Measurements from ENCODE around the gene ZBTB46.

The ZBTB46 gene

DNA sequence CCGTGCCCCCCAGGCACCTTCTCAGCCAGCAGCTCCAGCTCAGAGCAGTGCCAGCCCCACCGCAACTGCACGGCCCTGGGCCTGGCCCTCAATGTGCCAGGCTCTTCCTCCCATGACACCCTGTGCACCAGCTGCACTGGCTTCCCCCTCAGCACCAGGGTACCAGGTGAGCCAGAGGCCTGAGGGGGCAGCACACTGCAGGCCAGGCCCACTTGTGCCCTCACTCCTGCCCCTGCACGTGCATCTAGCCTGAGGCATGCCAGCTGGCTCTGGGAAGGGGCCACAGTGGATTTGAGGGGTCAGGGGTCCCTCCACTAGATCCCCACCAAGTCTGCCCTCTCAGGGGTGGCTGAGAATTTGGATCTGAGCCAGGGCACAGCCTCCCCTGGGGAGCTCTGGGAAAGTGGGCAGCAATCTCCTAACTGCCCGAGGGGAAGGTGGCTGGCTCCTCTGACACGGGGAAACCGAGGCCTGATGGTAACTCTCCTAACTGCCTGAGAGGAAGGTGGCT is 133.7 kb downstream of the ZBTB46 start:
- in situ Hi-C loops (cut with HindIII; ENCODE audit: low pct_unique_long_range_greater_than_20kb, low sequenced_read_pairs), result no loop called here
- TF ChIP-seq JUND (IDR thresholded peaks at IDR 0.05; ENCODE audit: low read depth), result no peak
- no peak for DNase-seq (ENCODE audit: low read depth in 1 of 2, low spot score in 1 of 2)

DNA sequence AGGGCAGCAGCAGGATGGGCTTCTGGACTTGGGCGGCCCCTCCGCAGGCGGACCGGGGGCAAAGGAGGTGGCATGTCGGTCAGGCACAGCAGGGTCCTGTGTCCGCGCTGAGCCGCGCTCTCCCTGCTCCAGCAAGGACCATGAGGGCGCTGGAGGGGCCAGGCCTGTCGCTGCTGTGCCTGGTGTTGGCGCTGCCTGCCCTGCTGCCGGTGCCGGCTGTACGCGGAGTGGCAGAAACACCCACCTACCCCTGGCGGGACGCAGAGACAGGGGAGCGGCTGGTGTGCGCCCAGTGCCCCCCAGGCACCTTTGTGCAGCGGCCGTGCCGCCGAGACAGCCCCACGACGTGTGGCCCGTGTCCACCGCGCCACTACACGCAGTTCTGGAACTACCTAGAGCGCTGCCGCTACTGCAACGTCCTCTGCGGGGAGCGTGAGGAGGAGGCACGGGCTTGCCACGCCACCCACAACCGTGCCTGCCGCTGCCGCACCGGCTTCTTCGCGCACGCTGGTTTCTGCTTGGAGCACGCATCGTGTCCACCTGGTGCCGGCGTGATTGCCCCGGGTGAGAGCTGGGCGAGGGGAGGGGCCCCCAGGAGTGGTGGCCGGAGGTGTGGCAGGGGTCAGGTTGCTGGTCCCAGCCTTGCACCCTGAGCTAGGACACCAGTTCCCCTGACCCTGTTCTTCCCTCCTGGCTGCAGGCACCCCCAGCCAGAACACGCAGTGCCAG is 134.3 kb downstream of the ZBTB46 start, which contains the start of gene TNFRSF6B:
Gene TNFRSF6B, plus strand, starts transcription at position 25 of the 729 bp plus-strand sequence. Its CDS starts 116 bp downstream, at position 141.
- in situ Hi-C loops (cut with HindIII; ENCODE audit: low pct_unique_long_range_greater_than_20kb, low sequenced_read_pairs), result no loop called here
- no peak for DNase-seq (ENCODE audit: low read depth in 1 of 2, low spot score in 1 of 2)
- no peak for TF ChIP-seq JUND (IDR thresholded peaks at IDR 0.05; ENCODE audit: low read depth)

GRCh38 chr20:63696306-63696627 is 134.8 kb downstream of the ZBTB46 start:
- no peak for TF ChIP-seq JUND (IDR thresholded peaks at IDR 0.05; ENCODE audit: low read depth)
- DNase-seq (ENCODE audit: low read depth in 1 of 2, low spot score in 1 of 2), result no peak
- in situ Hi-C loops (cut with HindIII; ENCODE audit: low pct_unique_long_range_greater_than_20kb, low sequenced_read_pairs), result no loop called here

- no peak for TF ChIP-seq JUND (IDR thresholded peaks at IDR 0.05; ENCODE audit: low read depth)
- DNase-seq (ENCODE audit: low read depth in 1 of 2, low spot score in 1 of 2), result no peak
- in situ Hi-C loops (cut with HindIII; ENCODE audit: low pct_unique_long_range_greater_than_20kb, low sequenced_read_pairs), result no loop called here
Measured at GRCh38 chr20:63695424-63696305, 135.4 kb downstream of the ZBTB46 start.

GRCh38 chr20:63694584-63695423 is 136.3 kb downstream of the ZBTB46 start:
- in situ Hi-C loops (cut with HindIII; ENCODE audit: low pct_unique_long_range_greater_than_20kb, low sequenced_read_pairs), result no loop called here
- no peak for TF ChIP-seq JUND (IDR thresholded peaks at IDR 0.05; ENCODE audit: low read depth)
- DNase-seq (ENCODE audit: low read depth in 1 of 2, low spot score in 1 of 2), result no peak

DNA sequence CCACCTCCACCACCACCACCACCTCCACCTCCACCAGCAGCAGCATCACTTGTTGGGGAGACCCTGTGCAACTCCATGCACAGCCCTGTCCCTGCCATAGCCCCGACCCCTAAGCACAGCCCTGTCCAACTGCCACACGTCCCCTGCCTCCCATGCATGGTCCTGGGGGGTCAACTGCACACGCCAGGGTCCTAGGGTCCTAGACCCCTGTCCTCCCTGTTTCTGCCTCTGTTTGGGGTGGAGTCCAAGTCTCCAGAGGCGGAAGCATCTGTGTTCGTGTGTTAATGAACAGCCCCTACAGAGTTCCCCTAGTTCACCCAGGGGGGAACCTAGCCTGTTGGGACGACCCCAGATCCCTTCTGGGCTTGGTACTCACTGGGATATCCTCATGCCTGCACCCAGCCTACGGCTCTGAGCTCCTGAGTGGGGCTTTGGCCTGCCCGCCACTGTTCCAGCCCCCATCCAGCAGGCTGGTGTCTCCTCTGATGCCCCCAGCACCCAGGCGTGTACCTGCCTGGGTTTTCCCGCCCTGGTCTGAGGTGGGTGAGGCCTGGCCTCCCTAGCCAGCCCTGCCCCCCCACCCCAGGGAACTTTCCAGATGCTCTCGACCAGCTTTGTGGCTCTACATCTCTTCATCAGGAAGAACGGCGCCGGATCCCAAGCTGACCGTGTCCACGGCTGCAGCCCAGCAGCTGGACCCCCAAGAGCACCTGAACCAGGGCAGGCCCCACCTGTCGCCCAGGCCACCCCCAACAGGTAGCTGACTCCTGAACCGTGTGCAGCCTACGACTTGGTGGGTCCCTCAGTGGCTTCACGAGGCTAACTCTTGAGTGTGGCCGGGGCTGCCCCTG is 137.1 kb downstream of the ZBTB46 start:
- DNase-seq (ENCODE audit: low read depth in 1 of 2, low spot score in 1 of 2), result no peak
- in situ Hi-C loops (cut with HindIII; ENCODE audit: low pct_unique_long_range_greater_than_20kb, low sequenced_read_pairs), result no loop called here
- no peak for TF ChIP-seq JUND (IDR thresholded peaks at IDR 0.05; ENCODE audit: low read depth)
